Upper lobe of right lung (tissue), 1 donor: Measurements from ENCODE around the gene CD164L2. TPM values are rescaled to one million over a fixed set of nuclear protein-coding genes. Genes with fewer than 3 reads are reported as not detected.

Source experiments
- ATAC-seq: fragments of 200-7000 bp; cut with Tn5 transposase; one replicate; pipeline ENCODE4 v1.9.1; 2020; ENCODE audit warnings: mild to moderate bottlenecking, moderate library complexity
- DNase-seq: peaks from one replicate; pipeline ENCODE4 v3.0.0-alpha.2; 2020
- H3K27ac ChIP-seq: fragments of 200-600 bp; one replicate; pipeline ENCODE4 v1.8.0; 2022
- H3K27me3 ChIP-seq: fragments of 200-600 bp; one replicate; pipeline ENCODE4 v1.8.0; 2022; ENCODE audit warnings: mild to moderate bottlenecking
- H3K36me3 ChIP-seq: fragments of 200-600 bp; one replicate; pipeline ENCODE4 v1.8.0; 2022
- H3K4me1 ChIP-seq: fragments of 200-600 bp; one replicate; pipeline ENCODE4 v1.8.0; 2022
- H3K4me3 ChIP-seq: fragments of 200-600 bp; one replicate; pipeline ENCODE4 v1.8.0; 2022; ENCODE audit warnings: mild to moderate bottlenecking
- H3K9me3 ChIP-seq: fragments of 200-600 bp; one replicate; pipeline ENCODE4 v1.8.0; 2022
- intact Hi-C: fragments of 100-400 bp; cut with DNase I; formaldehyde crosslinking; loops from one replicate; pipeline ENCODE4 v1.11.0; 2022
- total RNA-seq: library from RNA; stranded (reverse); fragmentation: NEBNext Ultra II Directional; extraction: Animal tissue kit (Norgen Biotek cat#: 25700); gene quantifications from one replicate; pipeline ENCODE4 v1.2.1, GENCODE V29; 2021
- TF ChIP-seq, protein P1 (sequence below): fragments of 200-600 bp; IDR thresholded peaks from one replicate; pipeline ENCODE4 v1.8.0; 2022; ENCODE audit warnings: antibody characterized with exemption
- donor health status: DM: no; HTN: yes; CAD: no; lungs with severe emphysema.

The CD164L2 gene
- total RNA-seq, 1 donor from 2014 or later: 1.2 TPM

DNA sequence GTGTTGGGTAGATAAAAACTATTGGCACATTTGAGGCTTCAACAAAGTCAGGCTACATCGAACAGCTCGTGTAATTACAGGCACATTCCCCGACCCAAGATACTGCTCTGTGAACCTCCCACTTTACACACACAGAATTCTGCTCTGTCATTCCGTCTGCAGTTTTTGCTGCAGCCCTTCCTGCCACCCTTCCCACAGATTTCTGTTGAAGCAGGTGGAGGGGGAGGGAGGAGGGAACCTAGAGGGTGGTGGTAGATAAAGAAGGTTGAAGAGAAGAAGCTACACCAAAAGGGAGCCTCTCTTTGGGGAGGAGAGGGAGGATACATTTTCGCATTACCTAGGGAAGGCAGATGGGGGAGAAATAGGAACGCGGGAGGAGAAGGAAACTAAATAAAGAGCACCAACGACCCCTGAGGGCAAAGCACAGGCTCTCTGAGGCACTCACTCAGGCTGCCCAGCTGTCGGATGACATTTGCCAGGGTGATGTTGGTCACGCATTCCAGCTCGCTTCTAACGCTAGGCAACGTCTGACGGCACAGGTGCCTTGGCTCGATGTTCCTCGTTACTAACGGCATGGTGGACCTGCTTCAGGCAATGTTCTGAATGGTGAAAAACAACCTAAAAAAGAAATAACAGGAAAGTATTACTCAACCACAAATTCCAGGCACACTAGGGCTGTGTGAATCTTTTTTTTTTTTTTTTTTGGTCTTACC is 45.3 kb upstream of the CD164L2 start:
- DNase-seq (no peak), ATAC-seq (peak; percentile 33)
- no peak overlapping the region for H3K4me3 ChIP-seq
- intact Hi-C loops: loop anchor here (10.0 kb wide), 1 partner anchor 46 kb away; no protein-coding TSS in a partner anchor
- H3K4me1 ChIP-seq: peaks cover 63% of the 10 kb centered on the region
- TF ChIP-seq, protein P1, sequence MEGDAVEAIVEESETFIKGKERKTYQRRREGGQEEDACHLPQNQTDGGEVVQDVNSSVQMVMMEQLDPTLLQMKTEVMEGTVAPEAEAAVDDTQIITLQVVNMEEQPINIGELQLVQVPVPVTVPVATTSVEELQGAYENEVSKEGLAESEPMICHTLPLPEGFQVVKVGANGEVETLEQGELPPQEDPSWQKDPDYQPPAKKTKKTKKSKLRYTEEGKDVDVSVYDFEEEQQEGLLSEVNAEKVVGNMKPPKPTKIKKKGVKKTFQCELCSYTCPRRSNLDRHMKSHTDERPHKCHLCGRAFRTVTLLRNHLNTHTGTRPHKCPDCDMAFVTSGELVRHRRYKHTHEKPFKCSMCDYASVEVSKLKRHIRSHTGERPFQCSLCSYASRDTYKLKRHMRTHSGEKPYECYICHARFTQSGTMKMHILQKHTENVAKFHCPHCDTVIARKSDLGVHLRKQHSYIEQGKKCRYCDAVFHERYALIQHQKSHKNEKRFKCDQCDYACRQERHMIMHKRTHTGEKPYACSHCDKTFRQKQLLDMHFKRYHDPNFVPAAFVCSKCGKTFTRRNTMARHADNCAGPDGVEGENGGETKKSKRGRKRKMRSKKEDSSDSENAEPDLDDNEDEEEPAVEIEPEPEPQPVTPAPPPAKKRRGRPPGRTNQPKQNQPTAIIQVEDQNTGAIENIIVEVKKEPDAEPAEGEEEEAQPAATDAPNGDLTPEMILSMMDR: no peak
- H3K9me3 ChIP-seq: no peaks in the 10 kb centered on the region
- H3K27ac ChIP-seq: peak overlapping the region; percentile 86
- no peaks in the 10 kb centered on the region for H3K27me3 ChIP-seq
- H3K36me3 ChIP-seq: peaks cover 37% of the 10 kb centered on the region

DNA sequence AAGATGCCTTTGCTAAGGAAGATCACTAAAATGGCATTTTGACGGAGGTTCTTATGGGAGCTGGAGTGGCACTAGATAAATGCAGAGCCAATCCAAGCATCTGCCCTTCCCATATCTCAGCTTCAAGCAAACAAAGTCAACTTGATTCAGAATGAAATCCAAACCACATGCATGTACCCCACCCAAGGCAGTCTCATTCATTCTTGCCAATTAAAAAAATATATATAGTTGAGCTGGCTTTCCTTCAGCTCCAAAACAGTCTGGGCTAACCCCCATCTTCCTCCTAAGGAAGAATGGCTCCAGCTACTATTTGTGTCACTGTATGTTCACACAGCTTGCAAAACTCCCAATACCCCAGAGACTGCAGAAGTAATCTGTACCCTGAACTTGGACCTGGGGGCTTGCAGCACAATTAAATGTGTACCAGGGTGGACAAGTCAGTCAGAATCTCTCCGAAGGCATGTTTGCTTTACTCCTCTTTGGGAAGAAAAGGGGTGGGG is 44.7 kb upstream of the CD164L2 start:
- TF ChIP-seq, protein P1: no peak
- Histone ChIP-seq H3K4me3 (no peak overlapping the region), H3K27ac (peak overlapping the region; percentile 86), H3K27me3 (no peaks in the 10 kb centered on the region), H3K9me3 (no peaks in the 10 kb centered on the region), H3K4me1 (peaks cover 57% of the 10 kb centered on the region), H3K36me3 (peaks cover 37% of the 10 kb centered on the region)
- ATAC-seq (no peak), DNase-seq (no peak)
- intact Hi-C loops: loop anchor here (10.0 kb wide), 1 partner anchor 47 kb away; no protein-coding TSS in a partner anchor

- peak; percentile 48 for ATAC-seq
Measured at GRCh38 chr1:27427329-27427728, 44.2 kb upstream of the CD164L2 start.

DNA sequence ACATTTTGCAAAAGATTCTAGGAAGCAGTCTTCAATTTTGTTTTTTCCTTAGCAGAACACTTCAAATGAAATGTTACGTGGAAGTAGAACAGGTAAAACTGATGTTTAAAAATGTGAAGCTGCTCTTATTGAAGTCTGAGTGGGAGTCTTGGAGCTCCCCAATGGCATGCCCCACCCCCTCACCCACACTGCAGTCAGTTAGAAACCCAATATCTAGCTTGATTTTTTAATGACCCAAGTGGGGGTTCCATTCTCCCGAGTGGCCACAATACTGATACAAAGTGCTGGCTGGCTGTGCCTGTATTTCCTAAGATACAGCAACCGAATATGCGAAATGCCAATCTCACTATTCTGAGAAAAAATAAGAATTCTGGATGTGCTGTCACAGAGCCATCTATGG is 40.6 kb upstream of the CD164L2 start:
- DNase-seq: no peak
- no peak for ATAC-seq
- TF ChIP-seq, protein P1: no peak
- Histone ChIP-seq H3K36me3 (peaks cover 37% of the 10 kb centered on the region), H3K9me3 (no peaks in the 10 kb centered on the region), H3K4me3 (no peak overlapping the region), H3K27me3 (no peaks in the 10 kb centered on the region), H3K27ac (no peak overlapping the region), H3K4me1 (peaks cover 47% of the 10 kb centered on the region)
- intact Hi-C loops: loop anchor here (10.0 kb wide), 1 partner anchor 51 kb away; no protein-coding TSS in a partner anchor

More at GRCh38 chr1:27427329-27427728, 44.2 kb upstream of the CD164L2 start:
- Histone ChIP-seq H3K9me3 (no peaks in the 10 kb centered on the region), H3K4me1 (peaks cover 57% of the 10 kb centered on the region), H3K27ac (peak overlapping the region; percentile 86), H3K4me3 (no peak overlapping the region), H3K36me3 (peaks cover 37% of the 10 kb centered on the region), H3K27me3 (no peaks in the 10 kb centered on the region)
- DNase-seq: no peak
- TF ChIP-seq, protein P1: no peak
- intact Hi-C loops: loop anchor here (10.0 kb wide), 1 partner anchor 47 kb away; no protein-coding TSS in a partner anchor

GRCh38 chr1:27418326-27419185 is 35.4 kb upstream of the CD164L2 start:
- DNase-seq (no peak), ATAC-seq (peak; percentile 89)
- Histone ChIP-seq H3K9me3 (no peaks in the 10 kb centered on the region), H3K4me3 (no peak overlapping the region), H3K36me3 (peaks cover 47% of the 10 kb centered on the region), H3K27me3 (no peaks in the 10 kb centered on the region), H3K27ac (peak overlapping the region; percentile 70), H3K4me1 (peaks cover 49% of the 10 kb centered on the region)
- intact Hi-C loops: no loop called here
- TF ChIP-seq, protein P1: no peak
